GM19099 (cell line): ENCODE results near the gene PIGR.

Experiments used
- POLR2A ChIP-seq: IDR thresholded peaks from 3 replicates; pipeline ENCODE4 v1.6.1; 2011; ENCODE audit warnings: low read depth; ENCODE audit not compliant: insufficient read length; ENCODE audit errors: extremely low read depth

PIGR gene

DNA sequence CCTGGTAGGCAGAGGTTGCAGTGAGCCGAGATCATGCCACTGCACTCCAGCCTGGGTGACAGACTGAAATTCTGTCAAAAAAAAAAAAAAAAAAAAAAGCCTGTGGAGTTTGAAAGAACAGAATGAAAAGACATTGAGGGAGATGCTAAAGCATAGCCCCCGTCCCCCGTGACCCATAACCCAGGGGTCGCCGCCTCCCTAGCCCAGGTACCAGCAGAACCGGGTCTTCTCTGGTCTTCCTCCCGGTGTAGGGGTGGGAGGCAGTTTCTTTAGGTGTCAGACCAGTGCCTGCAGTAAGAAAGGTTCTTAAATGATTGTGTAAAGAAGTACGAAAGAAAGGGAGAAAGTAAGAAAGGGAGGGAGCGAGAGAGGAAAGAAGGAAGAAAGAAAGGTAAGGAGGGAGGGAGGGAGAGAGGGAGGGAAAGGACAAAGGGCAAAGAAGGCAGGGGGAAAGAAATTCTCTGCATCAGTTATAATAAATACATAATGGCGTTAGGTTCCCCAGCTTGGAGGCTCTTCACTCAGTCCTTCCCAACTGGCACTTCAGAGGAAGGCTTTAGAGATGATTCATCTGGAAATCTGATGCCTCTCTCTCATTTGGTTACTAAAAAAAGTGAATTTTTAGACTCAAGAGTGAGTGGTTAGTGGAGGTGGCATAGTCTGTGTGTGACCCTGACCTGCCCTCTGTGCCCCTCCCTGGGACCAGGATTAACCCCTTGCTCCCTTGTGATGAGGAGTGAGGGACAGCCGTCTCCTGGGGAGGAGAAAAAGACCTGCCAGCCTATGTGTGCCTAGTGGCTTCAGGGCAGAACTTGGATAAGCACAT is 48.0 kb downstream of the PIGR start:
- no peak for TF ChIP-seq POLR2A

DNA sequence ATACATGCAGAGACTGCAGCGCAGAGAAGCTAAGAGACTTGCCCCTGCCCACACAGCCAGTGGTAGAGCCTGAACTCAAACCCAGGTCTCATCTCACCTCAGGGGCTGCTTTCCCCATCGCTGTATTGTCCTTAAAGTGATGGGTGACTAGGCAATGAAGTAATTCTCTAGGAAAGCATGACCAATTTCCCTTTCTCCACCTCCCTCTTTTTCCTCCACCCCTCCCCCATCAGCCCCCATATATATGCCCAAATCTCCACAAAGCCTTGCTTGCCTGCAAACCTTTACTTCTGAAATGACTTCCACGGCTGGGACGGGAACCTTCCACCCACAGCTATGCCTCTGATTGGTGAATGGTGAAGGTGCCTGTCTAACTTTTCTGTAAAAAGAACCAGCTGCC is 49.1 kb downstream of the PIGR start, which contains the start of gene IL24:
Gene IL24, plus strand, starts transcription at position 269 of the 400 bp plus-strand sequence. CDS start 390 bp downstream, outside the sequence.
- TF ChIP-seq POLR2A, result no peak

DNA sequence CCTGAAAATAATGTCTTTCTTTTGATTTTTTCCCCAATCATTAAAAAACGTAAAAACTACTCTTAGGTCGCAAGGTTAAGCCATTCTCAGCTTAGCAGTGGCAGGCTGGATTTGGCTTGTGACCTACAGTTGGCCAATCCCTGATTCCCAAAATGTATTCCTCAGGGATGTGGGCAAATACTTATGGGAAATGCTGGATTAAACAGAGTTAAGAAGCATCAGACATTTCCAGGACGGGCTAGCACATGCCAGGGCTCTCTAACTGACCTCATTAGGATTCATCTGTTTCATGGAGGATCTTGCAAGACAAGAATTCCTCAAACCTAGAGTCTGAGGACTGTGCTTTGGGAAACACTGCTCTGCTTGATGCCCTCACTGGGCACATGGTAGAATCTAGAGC is 50.0 kb downstream of the PIGR start:
- TF ChIP-seq POLR2A, result no peak

DNA sequence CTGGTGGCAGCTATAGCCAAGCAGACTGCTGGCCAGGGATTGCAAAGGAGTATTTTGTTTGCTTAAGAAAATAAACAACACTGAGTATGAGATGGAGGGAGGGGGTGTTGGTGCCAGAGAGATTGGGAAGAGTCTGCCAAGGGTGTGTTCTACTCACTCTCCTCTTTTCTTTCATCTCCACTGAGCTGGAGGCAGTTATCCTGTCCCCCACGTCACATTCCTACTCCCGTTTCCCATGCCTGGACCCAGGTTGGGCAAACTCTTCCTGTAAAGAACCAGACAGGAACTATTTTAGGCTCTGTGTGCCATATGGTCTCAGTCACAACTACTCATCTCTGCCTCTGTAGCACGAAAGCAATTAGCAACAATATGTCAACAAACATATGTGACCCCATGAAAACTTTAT is 50.4 kb downstream of the PIGR start:
- TF ChIP-seq POLR2A, result no peak

DNA sequence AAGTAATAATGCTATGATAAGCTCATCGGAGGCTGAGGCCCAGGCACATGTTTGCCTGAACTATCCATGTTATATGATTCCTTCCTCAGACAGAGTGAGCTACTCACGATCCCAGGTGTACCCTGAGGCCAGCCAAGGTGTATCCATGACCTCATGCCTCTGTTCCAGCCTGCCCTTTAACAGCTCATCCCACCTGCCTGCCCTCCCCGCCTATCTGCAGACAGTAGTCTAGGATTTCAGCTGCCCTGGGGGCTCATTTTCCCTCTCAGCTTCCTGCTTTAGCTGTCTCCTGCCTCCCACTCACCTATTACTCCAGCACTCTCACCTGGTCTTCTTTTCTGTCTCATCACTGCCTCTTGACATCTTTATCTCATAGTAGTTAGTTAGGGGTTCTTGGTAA is 50.9 kb downstream of the PIGR start:
- TF ChIP-seq POLR2A, result no peak

DNA sequence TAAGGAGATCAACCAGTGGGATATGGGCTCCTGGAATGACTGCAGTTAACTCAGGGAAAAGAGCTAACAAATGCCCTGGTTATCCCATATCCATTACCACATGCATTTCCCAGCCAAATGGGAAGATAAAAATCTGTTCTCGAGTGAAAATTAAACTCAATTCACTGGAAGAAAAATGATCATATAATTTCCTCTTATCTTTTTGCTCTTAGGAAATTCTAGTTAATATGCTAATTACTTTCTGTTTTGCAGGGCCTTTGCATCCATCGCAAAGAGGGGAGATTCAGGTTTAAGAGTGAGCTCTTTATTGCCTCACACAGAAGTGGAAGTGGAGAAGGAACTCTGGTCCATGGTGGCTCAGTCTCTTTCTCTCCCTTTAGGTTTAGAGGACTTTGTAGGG is 52.9 kb downstream of the PIGR start:
- TF ChIP-seq POLR2A, result no peak

DNA sequence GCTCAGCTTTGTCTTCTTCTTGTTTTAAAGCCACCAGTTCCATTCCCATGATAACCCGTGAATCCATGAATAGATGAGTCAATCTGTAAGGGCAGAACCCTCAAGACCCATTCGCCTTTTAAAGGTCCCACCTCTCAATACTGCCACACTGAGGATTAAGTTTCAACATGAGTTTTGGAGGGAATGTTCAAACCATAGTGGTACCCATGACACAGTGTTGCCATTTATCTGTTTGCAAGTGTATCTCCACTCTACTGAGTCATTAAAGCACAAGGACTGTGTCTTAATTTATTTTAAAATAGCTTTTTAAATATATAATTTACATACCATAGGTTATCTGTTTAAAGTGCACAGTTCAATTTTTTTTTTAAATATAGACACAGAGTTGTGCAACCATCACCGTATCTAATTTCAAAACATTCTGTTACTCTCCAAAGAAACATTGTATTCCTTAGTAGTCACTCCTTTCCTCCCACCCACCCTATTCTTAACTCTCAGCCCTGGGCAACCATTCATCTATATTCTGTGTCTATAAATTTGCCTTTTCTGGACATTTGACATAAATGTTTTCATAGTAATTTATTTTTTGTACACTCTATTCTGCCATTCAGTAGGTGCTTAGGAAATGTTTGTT is 53.8 kb downstream of the PIGR start:
- TF ChIP-seq POLR2A, result no peak

DNA sequence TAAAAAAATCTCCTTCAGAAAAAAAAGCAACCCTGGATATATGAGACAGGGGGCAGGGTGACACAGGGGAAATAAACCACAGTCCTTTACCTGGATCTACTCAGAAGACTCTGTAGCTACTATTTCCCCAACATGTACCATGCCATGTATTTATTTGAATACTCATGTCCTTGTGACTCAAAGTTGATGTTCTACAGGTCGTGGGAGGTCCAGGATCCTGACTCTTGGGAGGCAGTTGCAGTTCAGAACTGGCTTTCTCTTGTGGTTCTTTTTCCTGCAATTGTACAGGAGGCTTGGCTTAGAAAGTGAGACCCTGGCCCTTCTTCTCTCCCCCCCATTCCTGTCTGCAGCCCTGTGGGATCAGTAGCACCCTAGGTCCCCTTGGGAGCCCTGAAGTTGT is 54.9 kb downstream of the PIGR start:
- TF ChIP-seq POLR2A, result no peak

DNA sequence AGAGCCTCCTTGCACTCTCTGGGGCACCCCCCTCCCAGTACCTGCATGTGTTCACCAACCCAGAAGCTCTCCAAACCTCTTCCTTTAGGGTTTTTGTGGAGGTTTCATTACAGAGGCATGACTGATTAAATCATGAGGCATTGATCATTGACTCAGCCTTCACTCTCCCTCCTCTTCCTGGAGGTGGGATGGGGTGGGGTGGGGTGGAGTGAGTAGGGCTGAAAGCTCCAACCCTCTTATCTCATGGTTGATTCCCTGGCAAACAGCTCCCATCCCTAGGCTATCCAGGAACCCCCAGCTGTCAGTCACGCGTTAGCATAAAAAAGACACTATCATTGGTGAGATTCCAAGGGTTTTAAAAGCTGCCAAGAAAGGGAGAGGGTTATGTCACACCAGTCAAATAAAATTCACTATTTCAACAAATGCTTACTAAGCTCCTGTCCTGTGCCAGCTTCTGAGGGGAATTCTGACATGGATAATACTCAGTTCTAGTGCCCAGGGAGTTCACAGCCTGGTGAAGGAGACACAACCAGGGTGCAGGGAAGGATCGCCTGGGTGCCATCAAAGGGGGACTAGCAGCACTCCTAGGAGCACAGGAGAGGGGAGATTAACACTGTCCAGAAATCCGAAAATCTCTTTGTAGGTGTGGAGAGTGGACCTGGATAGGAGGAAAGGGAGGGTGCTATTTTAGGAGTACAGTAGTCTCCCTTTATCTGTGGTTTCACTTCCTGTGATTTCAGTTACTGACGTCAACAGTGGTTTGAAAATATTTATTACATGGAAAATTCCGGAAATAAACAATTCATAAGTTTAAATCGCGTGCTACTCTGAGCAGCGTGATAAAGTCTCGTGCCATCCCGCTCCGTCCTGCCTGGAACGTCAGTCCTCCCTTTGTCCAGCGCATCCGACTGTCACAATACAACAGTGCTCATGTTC is 55.9 kb downstream of the PIGR start:
- no peak for TF ChIP-seq POLR2A

DNA sequence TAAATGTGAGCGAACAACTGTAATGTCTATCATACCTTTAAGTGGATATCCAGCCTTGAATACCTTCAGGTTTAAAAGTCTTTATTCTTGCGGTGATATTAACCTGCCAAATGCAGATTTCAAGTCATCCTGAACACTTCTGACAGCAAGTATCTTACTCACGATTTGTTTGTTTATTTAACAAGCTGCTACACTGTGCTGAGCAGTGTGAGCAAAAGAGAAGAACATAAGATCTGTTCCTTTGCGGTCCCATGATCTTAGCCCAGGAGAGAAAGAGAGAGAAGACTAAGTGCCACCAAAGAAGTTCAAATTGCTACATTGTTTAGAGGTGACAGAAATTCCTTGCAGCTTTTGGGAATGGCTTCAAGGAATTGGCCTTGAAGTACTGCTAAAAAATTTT is 58.6 kb downstream of the PIGR start:
- TF ChIP-seq POLR2A, result no peak

DNA sequence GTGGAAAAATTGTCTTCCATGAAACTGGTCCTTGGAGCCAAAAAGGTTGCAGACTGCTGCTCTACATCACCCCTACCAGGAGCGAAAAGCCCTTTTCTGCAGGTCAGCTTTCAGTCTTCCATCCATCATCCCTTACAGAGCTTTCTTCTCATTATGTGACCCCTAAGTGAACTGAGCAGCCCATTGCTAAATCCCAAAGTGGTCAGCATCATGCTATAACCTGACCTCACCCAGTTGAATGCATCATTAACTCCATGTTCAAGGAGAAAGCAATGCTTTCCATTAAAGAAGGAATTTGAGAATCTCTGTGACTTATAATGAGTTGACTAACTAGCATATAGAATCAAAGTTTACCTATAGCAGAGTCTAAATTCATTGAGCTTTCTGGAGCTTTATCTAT is 59.4 kb downstream of the PIGR start:
- TF ChIP-seq POLR2A, result no peak

DNA sequence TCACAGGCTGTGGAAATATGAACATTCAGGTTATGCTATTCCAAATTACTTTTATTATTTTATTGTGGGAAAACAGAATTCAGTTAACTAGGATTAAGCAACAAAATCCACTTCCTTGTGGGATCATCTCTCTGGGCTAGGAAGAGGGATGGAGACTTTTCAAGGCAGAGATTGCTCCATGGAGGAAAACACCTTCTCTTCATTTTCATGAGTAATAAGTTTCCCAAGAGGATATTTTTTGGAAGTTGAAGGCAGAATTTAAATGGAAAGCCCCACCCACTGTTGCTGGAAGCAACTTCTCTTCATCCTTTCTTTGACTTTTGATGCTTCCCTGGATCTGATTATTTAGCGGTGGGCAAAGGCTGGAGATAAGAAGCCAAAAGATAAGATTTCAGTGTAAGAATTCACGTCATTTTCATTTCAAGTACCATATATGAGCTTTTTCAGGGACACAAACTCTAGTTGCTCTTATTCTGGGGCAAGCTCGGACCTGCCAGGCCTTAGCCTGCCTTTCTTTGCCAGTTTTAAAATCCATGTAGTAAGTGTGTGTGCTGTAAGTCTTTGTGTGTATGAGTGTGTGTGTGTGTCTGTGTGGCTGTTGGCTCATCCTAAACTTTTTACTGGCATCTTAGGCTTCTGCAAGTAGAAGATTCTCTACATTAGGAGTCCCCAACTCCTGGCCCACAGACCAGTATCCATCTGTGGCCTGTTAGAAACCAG is 60.8 kb downstream of the PIGR start:
- TF ChIP-seq POLR2A, result no peak

DNA sequence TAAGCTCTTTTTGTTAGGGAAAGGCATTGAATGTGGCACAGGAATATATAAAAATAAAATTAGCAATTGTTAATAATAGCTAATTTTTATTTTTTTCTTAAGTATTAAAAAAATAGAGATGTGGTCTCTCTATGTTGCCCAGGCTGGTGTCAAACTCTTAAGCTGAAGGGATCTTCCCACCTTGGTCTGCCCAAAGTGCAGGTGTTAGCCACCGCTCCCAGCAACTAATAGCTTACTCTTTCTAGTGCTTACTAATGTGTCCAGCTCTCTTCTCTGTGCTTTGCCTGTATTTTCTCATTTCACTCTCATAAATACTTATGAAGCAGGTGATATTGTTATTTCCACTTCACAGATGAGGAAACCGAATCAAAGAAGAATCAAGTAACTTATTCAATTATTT is 62.4 kb downstream of the PIGR start:
- no peak for TF ChIP-seq POLR2A

DNA sequence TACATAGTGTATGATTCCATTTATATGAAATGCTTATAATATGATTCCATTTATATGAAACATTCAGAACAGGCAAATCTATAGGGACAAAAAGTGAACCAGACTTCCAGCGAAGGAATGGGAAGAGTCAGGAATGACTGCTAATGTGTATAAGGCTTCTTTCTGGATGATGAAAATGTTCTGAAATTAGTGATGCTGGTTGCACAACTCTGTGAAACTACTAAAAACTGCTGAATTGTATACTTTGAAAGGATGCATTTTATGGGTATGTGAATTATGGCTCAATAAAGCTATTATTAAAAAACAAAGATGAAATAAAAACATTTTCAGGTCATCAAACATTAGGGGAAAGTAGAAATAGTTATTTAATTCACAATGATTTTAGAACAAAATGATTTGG is 63.1 kb downstream of the PIGR start:
- no peak for TF ChIP-seq POLR2A

DNA sequence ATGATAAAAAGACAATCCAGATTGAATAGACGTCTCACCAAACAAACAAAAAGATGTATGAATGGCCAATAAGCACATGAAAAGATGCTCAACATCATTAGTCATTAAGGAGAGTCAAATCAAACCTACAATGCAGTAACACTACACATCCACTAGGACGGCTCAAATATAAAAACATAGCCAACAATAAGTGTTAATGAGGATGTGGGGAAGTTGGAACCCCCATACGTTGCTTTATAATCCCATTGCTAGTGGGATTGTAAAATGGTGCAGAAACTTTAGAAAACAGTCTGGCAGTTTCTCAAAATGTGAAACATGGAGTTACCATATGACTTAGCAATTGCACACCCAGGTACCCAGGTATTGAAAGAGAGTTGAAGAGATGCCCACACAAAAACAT is 63.7 kb downstream of the PIGR start:
- TF ChIP-seq POLR2A, result no peak
